ENCODE data around the gene PAXIP1. TPM values are rescaled to one million over a fixed set of nuclear protein-coding genes. Genes with fewer than 3 reads are reported as not detected.

PAXIP1 gene
- total RNA-seq, 1 donor from 2014 or later = 9.4 TPM

GRCh38 chr7:154984601-154985188 is 18.2 kb downstream of the PAXIP1 start:
- DNase-seq (ENCODE audit: low read depth) = no peak
- Histone ChIP-seq H3K36me3 (ENCODE audit: control insufficient read depth, insufficient read depth, low read length) (no peaks in the 10 kb centered on the region), H3K4me3 (ENCODE audit: low read depth, low read length) (no peak overlapping the region), H3K27me3 (ENCODE audit: control insufficient read depth, insufficient read depth, low read length) (no peaks in the 10 kb centered on the region)
- TF ChIP-seq CTCF (IDR thresholded peaks at IDR 0.05; ENCODE audit: insufficient read depth, low read length, poor library complexity, severe bottlenecking) = no peak

GRCh38 chr7:154978017-154978416 is 24.9 kb downstream of the PAXIP1 start:
- TF ChIP-seq CTCF (IDR thresholded peaks at IDR 0.05; ENCODE audit: insufficient read depth, low read length, poor library complexity, severe bottlenecking) = no peak
- DNase-seq (ENCODE audit: low read depth) = no peak
- H3K36me3 ChIP-seq (ENCODE audit: control insufficient read depth, insufficient read depth, low read length) = no peaks in the 10 kb centered on the region

GRCh38 chr7:154977250-154977649 is 25.7 kb downstream of the PAXIP1 start:
- TF ChIP-seq CTCF (IDR thresholded peaks at IDR 0.05; ENCODE audit: insufficient read depth, low read length, poor library complexity, severe bottlenecking) = no peak
- no peak overlapping the region for H3K4me3 ChIP-seq (ENCODE audit: low read depth, low read length)
- no peak for DNase-seq (ENCODE audit: low read depth)

More at GRCh38 chr7:154978017-154978416, 24.9 kb downstream of the PAXIP1 start:
- Histone ChIP-seq H3K27me3 (ENCODE audit: control insufficient read depth, insufficient read depth, low read length) (no peaks in the 10 kb centered on the region), H3K4me3 (ENCODE audit: low read depth, low read length) (no peak overlapping the region)

GRCh38 chr7:154976844-154977243 is 26.1 kb downstream of the PAXIP1 start:
- Histone ChIP-seq H3K36me3 (ENCODE audit: control insufficient read depth, insufficient read depth, low read length) (no peaks in the 10 kb centered on the region), H3K27me3 (ENCODE audit: control insufficient read depth, insufficient read depth, low read length) (no peaks in the 10 kb centered on the region), H3K4me3 (ENCODE audit: low read depth, low read length) (no peak overlapping the region)
- no peak for TF ChIP-seq CTCF (IDR thresholded peaks at IDR 0.05; ENCODE audit: insufficient read depth, low read length, poor library complexity, severe bottlenecking)
- DNase-seq (ENCODE audit: low read depth) = no peak

More at GRCh38 chr7:154977250-154977649, 25.7 kb downstream of the PAXIP1 start:
- Histone ChIP-seq H3K36me3 (ENCODE audit: control insufficient read depth, insufficient read depth, low read length) (no peaks in the 10 kb centered on the region), H3K27me3 (ENCODE audit: control insufficient read depth, insufficient read depth, low read length) (no peaks in the 10 kb centered on the region)

- DNase-seq (ENCODE audit: low read depth) = no peak
- no peak overlapping the region for H3K4me3 ChIP-seq (ENCODE audit: low read depth, low read length)
- no peaks in the 10 kb centered on the region for H3K36me3 ChIP-seq (ENCODE audit: control insufficient read depth, insufficient read depth, low read length)
- H3K27me3 ChIP-seq (ENCODE audit: control insufficient read depth, insufficient read depth, low read length) = no peaks in the 10 kb centered on the region
- TF ChIP-seq CTCF (IDR thresholded peaks at IDR 0.05; ENCODE audit: insufficient read depth, low read length, poor library complexity, severe bottlenecking) = no peak
These were observed 26.9 kb downstream of the PAXIP1 start for GRCh38 chr7:154975984-154976383.

GRCh38 chr7:154973381-154973780 is 29.5 kb downstream of the PAXIP1 start:
- Histone ChIP-seq H3K36me3 (ENCODE audit: control insufficient read depth, insufficient read depth, low read length) (no peaks in the 10 kb centered on the region), H3K27me3 (ENCODE audit: control insufficient read depth, insufficient read depth, low read length) (no peaks in the 10 kb centered on the region), H3K4me3 (ENCODE audit: low read depth, low read length) (no peak overlapping the region)
- no peak for TF ChIP-seq CTCF (IDR thresholded peaks at IDR 0.05; ENCODE audit: insufficient read depth, low read length, poor library complexity, severe bottlenecking)
- DNase-seq (ENCODE audit: low read depth) = no peak
